Measurements from ENCODE around the gene PLS1. TPM values are rescaled to one million over a fixed set of nuclear protein-coding genes. Genes with fewer than 3 reads are reported as not detected.

The PLS1 gene
- total and polyA plus RNA-seq, 2 of the 8 experiments (the other 6 are each of a cell fraction or from before 2014, with no cell fraction given): 18.7 to 44.7 TPM

- Histone ChIP-seq H2BK20ac (ENCODE audit: low read length) (no peak overlapping the region), H2BK15ac (ENCODE audit: low read length) (no peak overlapping the region), H3K4me2 (ENCODE audit: insufficient read depth in 1 of 2, low read depth in 2 of 2, low read length in 2 of 2) (no peak overlapping the region), H4K8ac (ENCODE audit: extremely low read depth, insufficient read depth, low read length) (no peak overlapping the region), H3K23ac (ENCODE audit: insufficient read length) (no peak overlapping the region), H3K27me3 (replicated peaks in 1 of 4; ENCODE audit: control insufficient read depth in 3 of 4, extremely low read depth in 1 of 4, insufficient read depth in 3 of 4, low read length in 3 of 4) (no peaks in the 10 kb centered on the region), H4K5ac (ENCODE audit: insufficient read length, low read depth, low read length) (no peak overlapping the region), H3K14ac (ENCODE audit: insufficient read length) (no peak overlapping the region), H3K4me1 (replicated peaks in 1 of 4; ENCODE audit: control insufficient read depth in 3 of 4, insufficient read depth in 4 of 4, low read length in 3 of 4) (no peaks in the 10 kb centered on the region), H3K4me3 (ENCODE audit: extremely low read depth in 1 of 4, insufficient read depth in 2 of 4, low read depth in 3 of 4, low read length in 4 of 4) (no peak overlapping the region), H2BK12ac (ENCODE audit: low read depth, low read length) (no peak overlapping the region), H4K91ac (replicated peaks; ENCODE audit: insufficient read length, low read length) (no peak overlapping the region), H3K9ac (replicated peaks in 1 of 4; ENCODE audit: extremely low read depth in 1 of 4, low read depth in 3 of 4, low read length in 3 of 4) (no peak overlapping the region), H3K18ac (ENCODE audit: extremely low read depth, low read length) (no peak overlapping the region), H2BK120ac (replicated peaks; ENCODE audit: low read depth, low read length) (no peak overlapping the region), H2BK5ac (ENCODE audit: low read depth, low read length) (no peak overlapping the region), H3K56ac (replicated peaks; ENCODE audit: insufficient read length, low read depth, low read length) (no peak overlapping the region), H3K4ac (replicated peaks; ENCODE audit: insufficient read length, low read depth, low read length) (no peak overlapping the region), H2AK5ac (ENCODE audit: low read depth, low read length) (no peak overlapping the region), H4K20me1 (replicated peaks in 1 of 2; ENCODE audit: control insufficient read depth in 1 of 2, insufficient read depth in 2 of 2, low read length in 2 of 2) (no peaks in the 10 kb centered on the region), H3K27ac (ENCODE audit: low read depth, low read length) (no peak overlapping the region), H3K23me2 (ENCODE audit: low read depth, low read length) (no peaks in the 10 kb centered on the region), H3K79me2 (ENCODE audit: control insufficient read depth in 1 of 2, insufficient read depth in 2 of 2, low read length in 2 of 2) (no peaks in the 10 kb centered on the region), H3K36me3 (ENCODE audit: control insufficient read depth in 2 of 4, insufficient read depth in 4 of 4, low read length in 3 of 4) (no peaks in the 10 kb centered on the region; a peak in 1 of 8 replicates), H3K9me3 (ENCODE audit: insufficient read depth in 2 of 2, low read depth in 1 of 2, low read length in 1 of 2) (no peaks in the 10 kb centered on the region), H3K79me1 (ENCODE audit: low read depth, low read length) (no peaks in the 10 kb centered on the region), H2AFZ (ENCODE audit: low read length) (no peak overlapping the region)
- 90% methylated on average over 4 of the region's 4 CpGs; no CpG with 5 or more reads in 1 of the 2 experiments for WGBS, 2 experiments (ENCODE audit: extremely low coverage in 1 of 2, insufficient coverage in 1 of 2, insufficient read length in 1 of 2, insufficient replicate concordance in 2 of 2, low coverage in 1 of 2, low lambda C conversion rate in 2 of 2, missing lambda C conversion rate in 1 of 2)
- CTCF ChIA-PET (ENCODE audit: partially characterized antibody): no interaction called here
- DNase-seq (ENCODE audit: low read depth in 1 of 2, low spot score in 2 of 2): no peak
- FAIRE-seq: no peak
- POLR2A ChIA-PET (ENCODE audit: partially characterized antibody): no interaction called here
- TF ChIP-seq USF2 (IDR thresholded peaks at IDR 0.05; ENCODE audit: low read length) (no peak), ZNF274 (IDR thresholded peaks at IDR 0.05; ENCODE audit: borderline replicate concordance, extremely low read depth, low read length) (no peak)
Measured at GRCh38 chr3:142716102-142716501, 119.9 kb downstream of the PLS1 start.
